ENCODE results near the gene PKIG.

DNA sequence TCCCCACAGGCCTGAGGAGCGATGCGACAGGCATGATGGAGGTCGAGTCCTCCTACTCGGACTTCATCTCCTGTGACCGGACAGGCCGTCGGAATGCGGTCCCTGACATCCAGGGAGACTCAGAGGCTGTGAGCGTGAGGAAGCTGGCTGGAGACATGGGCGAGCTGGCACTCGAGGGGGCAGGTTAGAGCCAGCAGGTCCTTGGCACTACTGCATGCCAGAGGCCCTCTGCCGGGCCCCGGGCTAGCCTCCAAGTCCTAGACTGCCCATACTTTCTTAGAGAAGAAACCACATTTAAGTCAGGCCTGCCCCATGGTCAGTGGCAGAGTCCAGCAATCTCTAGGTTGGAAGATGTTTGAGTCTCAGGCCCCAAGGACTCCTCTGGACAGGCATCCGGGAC, 32.1 kb downstream of the PKIG start:
- TF ChIP-seq, protein P1, sequence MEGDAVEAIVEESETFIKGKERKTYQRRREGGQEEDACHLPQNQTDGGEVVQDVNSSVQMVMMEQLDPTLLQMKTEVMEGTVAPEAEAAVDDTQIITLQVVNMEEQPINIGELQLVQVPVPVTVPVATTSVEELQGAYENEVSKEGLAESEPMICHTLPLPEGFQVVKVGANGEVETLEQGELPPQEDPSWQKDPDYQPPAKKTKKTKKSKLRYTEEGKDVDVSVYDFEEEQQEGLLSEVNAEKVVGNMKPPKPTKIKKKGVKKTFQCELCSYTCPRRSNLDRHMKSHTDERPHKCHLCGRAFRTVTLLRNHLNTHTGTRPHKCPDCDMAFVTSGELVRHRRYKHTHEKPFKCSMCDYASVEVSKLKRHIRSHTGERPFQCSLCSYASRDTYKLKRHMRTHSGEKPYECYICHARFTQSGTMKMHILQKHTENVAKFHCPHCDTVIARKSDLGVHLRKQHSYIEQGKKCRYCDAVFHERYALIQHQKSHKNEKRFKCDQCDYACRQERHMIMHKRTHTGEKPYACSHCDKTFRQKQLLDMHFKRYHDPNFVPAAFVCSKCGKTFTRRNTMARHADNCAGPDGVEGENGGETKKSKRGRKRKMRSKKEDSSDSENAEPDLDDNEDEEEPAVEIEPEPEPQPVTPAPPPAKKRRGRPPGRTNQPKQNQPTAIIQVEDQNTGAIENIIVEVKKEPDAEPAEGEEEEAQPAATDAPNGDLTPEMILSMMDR (IDR thresholded peaks at IDR 0.05): no peak
- no peak for TF ChIP-seq POLR2AphosphoS5 (IDR thresholded peaks at IDR 0.05)
